Amniotic epithelial cell (primary cell): Measurements from ENCODE around the gene AKNAD1.
"Not testable (repeated sequence)": the region's sequence is repeated elsewhere in the genome, so short reads cannot be mapped to it uniquely, and the experiment has no call there.

Source experiments
- DNase-seq: peaks from one replicate; pipeline ENCODE4 v3.0.0-alpha.2; 2010; ENCODE audit warnings: low read depth

The AKNAD1 gene

DNA sequence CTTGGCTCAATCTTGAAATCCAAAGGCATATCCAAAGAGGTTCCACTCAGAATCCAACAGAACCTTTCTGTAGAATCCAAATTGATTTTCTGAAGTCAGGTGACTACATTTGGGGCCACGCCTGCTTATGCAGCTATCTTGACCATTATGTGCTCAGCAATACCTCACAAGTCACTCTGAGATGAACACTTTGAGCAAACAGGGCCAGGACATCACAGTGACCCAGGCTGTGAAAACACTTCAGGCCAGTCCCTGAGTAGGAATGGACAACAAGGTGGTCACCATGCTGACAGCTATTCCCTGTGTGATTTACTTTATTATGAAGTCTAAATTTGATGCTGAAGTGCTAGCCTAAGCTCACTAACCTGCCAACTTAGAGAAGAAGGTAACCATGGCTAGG is at the start of gene AKNAD1:
AKNAD1 (minus strand) TSS at position 101 of the 400 bp plus-strand sequence. CDS start 4,430 bp downstream, outside the sequence.
- DNase-seq = no peak

DNA sequence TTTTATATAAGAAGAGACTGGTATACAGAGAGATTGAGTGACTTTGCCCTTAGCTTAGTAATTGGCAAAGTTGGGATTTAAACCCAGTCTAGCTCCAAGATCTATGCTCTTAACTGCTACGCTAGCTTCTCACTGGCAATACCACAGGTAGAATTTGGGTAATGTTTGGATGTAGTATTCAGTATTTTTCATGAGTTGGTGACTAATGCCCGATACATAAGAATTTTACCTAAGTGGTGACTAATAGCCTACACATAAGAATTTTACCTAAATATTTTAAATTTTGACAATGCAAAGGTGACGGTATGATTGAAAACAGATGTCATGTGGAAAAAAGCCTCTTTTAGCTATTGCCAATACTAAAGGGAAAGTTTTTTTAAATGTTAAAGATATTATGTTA is 44.2 kb upstream of the AKNAD1 start:
- DNase-seq = no peak

- peak; percentile 66 for DNase-seq
Observed at GRCh38 chr1:108897865-108898720, 41.2 kb upstream of the AKNAD1 start.

DNA sequence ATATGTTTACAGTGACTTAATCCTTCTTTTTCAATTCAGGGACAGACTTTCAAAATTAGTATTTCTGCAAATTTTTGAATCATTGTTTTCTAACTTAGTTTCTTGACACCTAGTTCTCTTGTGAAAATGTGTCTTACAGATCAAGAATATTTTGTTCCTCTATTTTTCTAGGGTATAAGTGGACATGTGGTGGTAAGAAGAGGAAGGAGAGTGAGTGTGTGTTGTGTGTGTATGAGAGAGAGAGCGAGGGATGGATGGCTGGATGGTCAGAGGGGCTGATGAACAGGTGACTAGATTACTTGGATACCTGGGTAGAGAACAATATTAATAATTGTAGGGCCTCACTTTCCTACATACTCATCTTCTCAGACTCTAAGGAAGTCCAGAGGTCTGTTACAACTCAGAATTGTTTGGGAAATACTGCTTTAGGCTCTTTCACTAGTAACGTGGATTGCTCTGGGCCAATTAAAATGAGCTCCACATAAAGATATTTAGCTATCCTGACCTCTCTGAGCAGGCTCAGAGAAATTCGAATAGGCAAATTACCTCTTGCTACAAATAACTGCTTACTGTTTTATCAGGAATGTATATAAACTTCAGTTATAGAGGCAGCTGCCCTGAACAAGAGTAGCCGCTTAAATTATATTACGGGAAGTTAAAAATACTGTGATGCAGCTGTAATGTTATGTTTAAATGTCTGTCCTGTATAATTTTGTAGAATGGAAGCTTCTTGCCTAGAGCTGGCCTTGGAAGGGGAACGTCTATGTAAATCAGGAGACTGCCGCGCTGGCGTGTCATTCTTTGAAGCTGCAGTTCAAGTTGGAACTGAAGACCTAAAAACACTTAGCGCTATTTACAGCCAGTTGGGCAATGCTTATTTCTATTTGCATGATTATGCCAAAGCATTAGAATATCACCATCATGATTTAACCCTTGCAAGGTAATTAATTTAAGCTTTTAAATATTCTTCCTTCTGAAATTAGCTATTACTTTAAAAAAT is 39.6 kb upstream of the AKNAD1 start:
- no peak for DNase-seq

DNA sequence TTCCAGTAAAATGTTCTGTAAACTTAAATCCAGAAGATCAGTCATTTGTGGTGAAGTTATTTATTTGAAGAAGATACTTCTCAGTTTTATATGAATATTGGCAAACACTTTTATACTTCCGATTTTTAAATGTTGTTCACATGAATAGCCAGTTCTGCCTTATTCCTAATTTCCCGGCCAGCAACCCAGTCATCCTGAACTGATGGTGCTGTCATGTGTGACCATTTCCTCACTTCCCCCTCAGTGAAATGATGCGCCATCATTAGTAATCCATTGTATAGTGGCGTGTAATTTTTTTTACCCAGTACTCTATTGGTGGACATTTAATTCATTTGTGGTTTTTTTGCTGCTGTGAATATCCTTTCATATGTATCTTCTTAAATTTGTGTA is 36.2 kb upstream of the AKNAD1 start:
- DNase-seq = no peak

DNA sequence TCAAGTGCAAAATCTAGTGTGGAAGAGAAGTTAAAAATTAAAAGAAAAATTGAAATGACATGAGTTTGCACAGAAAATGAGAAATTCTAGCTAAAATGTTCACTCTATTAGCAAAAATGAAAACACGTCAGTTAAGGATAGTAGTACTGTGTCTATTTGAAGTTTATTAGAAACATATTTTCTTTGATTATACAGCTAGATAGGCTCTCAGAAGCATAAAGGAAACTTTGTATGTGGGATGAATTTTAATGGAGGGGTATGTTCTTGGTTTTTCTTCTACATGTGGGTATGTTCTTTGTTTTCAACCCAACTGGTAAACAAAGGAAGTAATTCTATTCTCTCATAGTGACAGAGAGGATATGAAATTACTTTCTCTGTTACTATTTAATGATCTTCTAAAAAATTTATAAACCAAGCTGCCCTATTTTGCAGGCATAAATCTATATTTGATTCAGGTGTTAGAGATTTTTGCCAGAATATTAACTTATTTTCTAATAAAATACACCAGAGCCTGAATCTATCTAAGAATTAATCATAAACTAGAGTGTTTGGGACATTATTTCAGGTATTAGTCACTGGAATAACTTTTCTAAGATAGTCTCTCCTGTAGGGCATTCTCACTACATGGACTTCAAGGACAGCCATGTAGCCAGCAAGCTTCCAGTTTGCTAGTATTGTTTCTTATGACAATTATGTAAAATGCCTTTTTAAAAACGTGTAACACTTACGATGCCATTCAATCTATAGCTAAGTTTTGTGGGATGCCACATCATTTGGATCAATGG is 35.7 kb upstream of the AKNAD1 start:
- DNase-seq = no peak

GRCh38 chr1:108889706-108890384 is 33.0 kb upstream of the AKNAD1 start:
- DNase-seq = no peak

DNA sequence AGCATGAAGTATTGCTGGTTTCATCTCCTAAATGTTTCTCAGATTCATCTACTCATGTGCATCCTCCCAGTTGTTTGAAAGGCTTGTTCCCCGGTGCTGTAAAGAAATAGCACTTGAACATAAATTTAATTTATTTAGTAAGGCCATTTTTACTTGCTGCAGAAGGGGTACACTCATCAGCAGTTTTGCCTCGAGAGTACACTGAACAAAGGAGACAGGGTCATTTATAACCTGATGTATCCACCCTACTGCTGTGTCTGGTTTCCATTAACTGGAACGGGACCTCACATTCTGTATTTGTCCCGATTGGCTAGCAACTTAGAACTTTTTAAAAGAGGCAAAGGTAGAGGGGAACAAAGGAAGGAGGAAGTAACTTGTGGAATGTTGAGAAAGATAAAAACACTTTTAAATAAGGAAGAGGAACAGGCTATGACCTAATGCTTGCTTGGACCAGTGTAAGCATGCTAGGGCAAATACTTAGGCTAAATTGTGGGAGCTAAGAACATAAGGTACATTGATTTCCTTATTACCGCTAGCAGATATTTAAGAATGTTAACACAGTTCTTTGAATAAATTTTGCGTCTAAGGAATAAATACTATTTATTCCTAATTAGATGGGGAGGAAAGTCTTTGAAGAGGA is 32.2 kb upstream of the AKNAD1 start:
- DNase-seq = not testable (repeated sequence)

- no peak for DNase-seq
Observed at GRCh38 chr1:108886292-108886691, 29.4 kb upstream of the AKNAD1 start.

GRCh38 chr1:108884968-108885367 is 28.1 kb upstream of the AKNAD1 start:
- DNase-seq = no peak

DNA sequence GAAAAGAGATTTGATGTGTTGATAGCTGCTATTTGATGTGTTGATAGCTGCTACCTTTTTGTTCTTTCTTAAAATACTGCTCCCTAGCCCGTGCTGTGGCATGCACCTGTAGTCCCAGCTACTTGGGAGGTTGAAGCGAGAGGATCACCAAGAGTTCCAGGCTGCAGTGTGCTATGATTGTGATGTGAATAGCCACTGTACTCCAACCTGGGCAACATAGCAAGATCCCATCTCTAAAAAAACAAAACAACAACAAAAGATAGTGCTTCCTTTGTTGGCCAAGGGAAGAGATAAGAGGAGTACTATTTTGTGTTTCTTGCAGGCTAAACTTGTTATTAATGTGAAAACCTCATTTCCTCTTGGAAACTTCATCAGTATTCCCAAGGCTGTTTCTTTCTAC is 25.9 kb upstream of the AKNAD1 start:
- no peak for DNase-seq

- peak; percentile 49 for DNase-seq
Observed at GRCh38 chr1:108881369-108881768, 24.5 kb upstream of the AKNAD1 start.

GRCh38 chr1:108880850-108881249 is 24.0 kb upstream of the AKNAD1 start:
- peak; percentile 23 for DNase-seq

DNA sequence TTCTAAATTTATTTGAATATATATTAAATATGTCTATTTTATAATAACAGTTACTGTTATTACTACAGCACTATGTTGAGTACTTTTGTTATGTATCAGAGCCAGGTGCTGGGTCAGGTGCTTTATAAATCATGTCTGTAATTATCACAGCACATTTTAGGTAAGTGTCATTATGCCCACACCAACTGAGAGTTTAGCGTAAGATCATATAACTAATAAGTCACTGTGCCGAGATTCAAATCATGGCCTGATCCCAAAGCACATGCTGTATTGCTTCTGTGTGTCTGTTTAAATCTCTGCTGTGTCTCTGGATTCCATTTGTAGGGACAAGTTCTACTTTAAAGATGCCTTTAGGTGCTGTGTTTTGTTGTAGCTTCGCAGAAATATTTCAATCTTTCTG is 21.8 kb upstream of the AKNAD1 start:
- no peak for DNase-seq

DNA sequence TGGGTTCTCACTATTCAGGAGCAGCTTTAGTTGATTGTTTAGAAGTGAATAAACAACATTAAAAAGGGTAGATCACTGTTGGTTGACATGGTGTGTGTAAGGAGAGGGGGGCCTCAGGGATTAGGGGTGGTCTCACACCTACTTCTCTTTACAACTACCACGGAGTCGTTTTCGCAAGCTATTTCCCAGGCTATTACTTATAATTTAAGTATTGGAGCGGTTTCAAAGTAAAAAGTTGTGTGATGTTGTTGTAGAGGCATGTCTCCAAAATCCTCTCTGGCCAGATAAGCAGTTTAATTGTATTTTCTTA is 21.2 kb upstream of the AKNAD1 start:
- DNase-seq = no peak

GRCh38 chr1:108877348-108878159 is 20.7 kb upstream of the AKNAD1 start:
- peak; percentile 24 for DNase-seq

DNA sequence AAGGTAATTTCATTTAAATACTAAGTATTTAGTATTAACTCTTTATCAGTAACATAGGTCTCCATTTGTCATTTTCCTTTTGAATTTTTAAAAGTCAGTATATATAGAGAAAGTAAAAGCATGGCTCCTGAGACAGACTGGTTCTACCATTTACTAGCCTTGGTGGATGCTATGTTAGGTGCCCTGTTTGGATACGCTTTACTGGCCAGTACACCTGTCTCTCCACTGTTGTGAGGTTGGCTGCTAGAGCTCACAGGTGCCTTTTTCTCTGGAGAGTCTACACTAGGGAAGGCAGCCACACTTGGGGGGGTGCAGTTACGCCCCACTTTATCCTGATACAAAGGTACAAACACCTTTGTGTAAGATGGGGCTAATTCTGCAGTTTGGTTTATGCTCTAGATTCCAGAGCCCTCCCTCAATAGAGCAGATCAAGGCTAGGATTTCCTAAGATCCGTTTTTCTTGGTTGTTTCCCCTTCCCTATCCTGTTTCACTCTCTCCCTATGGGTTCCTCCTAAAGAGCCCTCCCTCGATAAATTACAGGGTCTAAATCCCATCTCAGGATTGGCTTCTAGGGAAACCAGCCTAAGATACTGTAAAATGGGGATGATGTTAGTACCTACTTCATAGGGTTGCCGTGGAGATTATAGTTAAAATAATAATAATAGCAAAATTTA is 14.3 kb upstream of the AKNAD1 start:
- DNase-seq = no peak

DNA sequence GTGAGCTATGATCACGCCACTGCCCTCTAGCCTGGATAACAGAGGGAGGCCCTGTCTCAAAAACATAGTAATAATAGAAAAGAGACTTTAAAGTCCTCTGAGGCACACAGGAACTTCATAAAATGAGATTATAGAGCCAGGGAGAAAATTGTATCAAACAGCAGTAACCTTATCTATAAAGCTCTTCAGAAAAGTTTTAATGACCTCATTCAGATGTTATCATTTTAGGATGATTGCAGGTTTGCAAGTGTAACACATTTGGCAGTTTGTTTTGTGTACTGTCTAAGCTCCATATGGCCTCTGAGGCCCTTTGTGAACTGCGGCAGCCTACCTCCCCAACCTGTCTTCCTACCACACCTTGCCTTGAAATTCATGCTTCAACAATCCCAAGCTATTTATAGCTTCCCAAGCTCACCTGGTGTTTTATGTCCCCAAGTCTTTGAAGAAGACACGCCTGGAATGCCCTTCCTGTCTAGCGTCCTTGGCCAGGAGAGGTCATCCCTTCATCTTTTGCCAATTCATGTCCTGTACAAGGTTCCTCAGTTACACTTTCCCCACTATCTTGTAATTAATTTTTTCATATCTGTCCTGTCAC is 8.5 kb upstream of the AKNAD1 start:
- DNase-seq = no peak

GRCh38 chr1:108863984-108864383 is 7.1 kb upstream of the AKNAD1 start:
- DNase-seq = no peak
